Stimulated activated CD8-positive, alpha-beta memory T cell treated with anti-CD3 and anti-CD28 coated beads, Interleukin-15, amount 100 ng/mL, for 4 hours (primary cell): ENCODE measurements around the gene MAML2.

Experiments
- DNase-seq, 2 donors: peaks; one replicate each; pipeline ENCODE4 v3.0.0-alpha.2; 2020; ENCODE audit warnings: low read depth in 2 of 2

MAML2 gene

DNA sequence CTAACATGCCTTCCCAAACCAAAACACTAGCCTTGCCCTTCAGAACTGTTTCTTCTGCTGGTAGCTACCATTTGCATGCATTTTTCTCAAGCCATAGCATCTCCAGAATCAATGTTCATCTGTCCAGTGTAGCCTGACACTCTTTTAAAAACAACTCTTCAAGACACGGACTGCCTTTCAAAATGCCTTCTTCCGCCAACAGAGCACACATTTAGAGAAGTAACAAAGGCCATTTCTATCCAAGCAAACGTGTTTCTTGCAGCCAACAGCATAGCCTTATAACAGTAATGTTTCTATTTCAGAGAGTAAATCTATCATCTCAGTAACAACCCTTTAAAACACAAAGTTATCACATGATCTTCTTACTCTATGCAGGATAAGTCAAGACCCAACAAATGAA, 275.8 kb downstream of the MAML2 start:
- DNase-seq: no peak

DNA sequence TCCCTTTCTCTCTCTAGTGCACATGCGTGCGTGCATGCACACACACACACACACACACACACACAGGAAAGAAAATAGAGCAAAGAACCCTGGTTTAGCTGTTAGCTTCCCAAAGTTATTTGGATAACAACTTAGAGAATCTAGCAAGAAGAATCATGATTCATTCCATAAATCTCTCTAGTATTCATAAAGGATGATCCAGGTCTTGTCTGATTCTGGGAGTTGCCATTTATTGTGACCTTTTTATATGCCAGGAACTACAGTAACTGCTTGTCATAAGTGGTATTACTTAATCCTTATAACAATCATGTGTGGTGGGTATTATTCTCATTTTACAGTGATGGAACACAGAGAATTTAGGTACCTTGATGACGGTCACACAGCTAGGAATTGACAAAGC, 277.6 kb downstream of the MAML2 start:
- no peak for DNase-seq

DNA sequence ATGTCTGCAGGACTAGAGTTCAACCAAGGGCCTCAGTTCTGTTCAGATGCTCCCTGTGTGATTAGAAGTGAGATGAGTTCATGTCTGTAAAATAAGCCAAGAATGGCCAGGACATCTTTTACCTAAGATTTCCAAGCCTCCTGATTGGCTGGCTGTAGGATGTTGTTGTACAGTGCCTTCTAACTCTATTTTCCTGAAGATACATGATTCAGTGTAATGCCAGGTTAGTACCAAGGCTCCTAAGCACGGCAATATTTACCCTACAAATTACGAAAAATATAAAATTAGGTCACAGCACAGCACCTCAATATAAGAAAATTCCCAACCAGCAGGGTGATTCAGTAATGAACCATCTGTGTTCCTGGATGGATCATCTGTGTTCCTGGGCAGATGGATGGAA, 279.1 kb downstream of the MAML2 start:
- DNase-seq: no peak

DNA sequence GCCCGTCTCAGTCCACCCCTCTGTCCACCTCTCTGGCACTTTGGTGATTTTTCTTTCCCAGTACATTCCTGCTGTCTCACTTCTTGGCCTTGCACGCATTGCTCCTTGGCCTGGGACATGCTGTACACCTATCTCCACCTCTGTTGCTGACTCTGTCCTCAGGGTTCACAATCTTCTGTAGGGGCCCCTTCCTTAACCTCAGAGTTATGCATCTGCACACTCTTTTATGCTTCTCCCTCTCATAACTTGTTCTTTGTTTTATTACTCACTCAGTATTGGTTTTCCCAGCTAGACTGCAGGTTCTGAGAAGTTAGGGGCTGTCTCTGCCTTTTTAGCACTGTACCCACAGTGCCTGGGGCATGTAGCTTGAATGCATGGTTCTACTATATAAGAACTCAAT, 279.9 kb downstream of the MAML2 start:
- DNase-seq: no peak

DNA sequence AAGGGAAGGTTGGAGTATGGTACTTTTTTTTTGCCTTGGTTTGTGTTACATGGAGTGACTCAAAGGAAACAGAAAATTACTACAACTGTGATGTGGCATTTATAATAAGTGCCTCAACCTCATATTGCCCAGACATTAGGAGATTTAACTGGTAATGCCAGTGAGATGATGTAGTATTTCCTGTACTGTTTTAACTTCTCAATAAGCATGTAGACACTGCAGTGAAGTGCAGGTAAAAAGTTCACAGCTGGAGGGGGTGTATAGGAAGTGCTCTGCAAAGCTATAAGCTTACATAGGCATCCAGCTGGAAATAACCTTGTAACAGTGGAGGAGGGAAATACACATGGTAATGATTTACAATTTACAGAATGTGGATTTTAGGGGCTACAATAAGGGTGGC, 280.9 kb downstream of the MAML2 start:
- no peak for DNase-seq

DNA sequence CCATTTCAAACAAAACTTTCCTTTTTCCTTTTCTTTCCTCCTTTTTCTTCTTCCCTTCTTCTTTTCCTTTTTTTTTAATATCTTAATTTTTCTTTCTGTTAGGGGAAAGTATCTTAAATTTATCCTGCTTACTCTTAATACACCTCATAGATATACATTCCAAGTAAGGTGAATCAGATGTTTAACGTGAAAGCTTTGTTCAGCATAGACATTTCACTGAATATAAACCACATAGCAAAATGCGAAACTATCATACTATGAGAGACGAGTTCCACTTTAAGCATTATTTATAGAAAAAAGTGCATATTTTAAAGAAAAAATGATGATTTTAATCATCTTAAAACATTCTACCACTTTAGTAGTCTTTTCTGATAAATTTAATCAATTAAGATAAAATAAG, 281.3 kb downstream of the MAML2 start:
- no peak for DNase-seq

DNA sequence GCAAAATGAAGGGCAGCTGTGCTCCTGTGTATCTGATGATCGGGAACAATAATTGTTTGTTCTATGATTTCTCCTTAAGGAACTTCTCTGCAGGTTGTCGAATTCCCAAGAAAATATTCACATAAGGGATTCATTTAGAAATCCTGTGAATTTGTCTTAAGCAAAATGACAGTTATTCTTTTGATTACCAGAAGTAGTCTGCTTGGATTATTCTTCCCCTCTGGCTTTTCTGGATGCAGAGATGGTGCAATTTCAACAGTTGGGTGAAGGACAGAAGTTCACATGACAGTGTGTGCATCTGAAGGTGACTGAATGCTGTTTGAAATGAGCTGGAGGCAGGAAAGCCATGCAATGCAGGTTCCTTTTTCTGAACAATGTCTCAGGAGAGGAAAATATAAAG, 281.9 kb downstream of the MAML2 start:
- DNase-seq: no peak

DNA sequence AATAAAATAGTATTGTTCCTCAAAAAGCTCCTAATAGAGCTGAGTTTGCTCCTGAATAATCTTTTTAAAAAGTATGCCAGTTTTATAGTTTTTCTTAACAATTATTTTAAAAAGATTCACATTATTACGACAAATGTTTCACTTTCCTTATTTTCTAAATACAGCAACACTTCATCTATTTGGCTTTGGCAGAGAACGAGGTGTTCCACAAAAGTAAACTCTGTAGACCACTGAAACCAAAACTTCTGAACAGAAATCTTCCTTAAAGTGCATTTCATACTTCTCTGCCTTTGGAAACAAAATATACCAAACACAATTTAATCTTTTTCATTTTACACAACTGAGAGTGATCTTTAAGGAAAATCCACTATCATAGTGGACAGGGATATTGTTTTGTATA, 285.5 kb downstream of the MAML2 start:
- DNase-seq: no peak

DNA sequence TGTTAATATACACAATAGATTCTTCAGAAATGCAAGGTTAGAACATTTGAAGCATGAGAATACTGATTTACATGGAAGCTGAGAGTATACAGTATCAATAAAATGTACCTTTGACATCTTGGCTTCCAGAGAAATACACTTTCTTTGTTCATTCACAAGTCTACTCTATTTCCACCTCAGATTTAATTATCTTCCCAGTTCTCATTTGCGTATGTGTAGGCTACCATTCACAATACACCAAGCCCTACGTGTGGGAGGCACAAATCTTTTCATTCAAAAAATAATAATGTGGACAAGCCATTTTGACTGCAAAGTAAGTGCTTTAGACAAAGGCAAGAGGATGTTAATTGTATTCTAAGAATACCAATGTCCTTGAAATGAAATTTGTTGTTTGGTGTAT, 286.4 kb downstream of the MAML2 start:
- no peak for DNase-seq

DNA sequence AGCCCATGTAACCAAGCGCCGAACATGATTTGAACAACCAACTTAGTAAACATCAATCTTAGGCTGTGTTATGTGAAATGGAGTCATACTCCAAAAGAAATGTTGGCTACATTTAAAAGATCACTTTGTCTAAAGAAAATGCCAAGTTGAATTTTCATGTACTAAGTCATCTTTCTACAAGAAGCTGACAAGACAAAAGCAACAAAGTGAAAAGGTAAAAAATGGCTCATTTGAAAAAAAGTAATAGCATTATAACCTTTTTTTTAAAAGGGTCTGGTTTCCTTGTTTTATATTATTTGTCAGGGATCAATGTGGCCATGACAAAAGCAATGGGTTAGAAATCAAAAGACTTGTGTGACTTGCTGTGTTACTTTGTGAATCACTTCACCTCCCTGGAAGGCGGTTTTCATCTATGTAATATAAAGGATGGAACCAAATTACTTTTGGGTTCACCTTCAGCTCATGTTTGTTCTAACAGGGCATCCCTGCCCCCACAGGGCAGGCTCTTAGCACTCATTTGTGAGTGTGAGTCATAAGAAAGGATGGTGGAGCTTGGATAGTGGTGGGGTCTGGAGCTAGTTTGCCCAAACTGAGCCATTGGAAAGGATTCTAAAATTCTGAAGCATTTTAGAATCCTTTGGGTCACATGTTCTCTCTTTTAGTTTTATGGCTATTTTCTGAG, 287.1 kb downstream of the MAML2 start:
- no peak for DNase-seq

DNA sequence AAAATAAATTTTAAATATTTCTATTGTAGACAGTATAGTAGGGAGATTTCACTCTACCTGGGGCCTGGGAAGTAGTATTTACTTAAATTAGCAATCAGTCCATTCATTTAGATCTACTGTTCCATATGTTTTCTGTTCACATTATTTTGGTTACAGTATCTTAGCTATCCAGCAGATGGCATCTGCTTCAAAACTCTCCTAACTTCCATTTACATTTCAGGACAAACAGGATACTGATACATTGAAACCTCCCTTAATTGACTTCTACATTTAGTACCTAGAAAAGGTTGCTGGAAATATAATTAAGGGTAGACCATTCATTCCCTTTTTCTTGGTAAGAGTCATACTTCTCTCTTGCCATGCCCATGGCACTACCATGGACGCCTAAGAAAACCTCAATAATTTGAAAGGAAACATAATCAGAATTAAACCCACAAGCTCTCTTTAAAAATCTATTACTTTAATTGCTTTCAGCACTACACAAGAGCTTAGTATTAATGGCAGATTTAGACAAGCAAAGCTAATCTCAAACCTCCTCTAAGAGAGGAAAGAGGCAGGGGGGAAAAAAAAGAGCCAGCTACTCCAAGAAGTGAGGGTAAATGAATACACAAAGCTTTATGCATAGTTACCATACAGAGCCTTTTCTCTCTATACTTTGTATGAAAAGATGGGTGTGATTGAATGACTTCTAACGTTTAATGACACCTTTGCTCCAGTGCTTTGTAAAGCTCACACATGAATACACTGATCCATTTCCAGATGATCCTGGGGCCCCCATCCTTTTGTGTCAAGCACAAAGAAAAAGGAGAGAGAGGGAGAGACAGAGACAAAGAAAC, 287.9 kb downstream of the MAML2 start:
- no peak for DNase-seq

DNA sequence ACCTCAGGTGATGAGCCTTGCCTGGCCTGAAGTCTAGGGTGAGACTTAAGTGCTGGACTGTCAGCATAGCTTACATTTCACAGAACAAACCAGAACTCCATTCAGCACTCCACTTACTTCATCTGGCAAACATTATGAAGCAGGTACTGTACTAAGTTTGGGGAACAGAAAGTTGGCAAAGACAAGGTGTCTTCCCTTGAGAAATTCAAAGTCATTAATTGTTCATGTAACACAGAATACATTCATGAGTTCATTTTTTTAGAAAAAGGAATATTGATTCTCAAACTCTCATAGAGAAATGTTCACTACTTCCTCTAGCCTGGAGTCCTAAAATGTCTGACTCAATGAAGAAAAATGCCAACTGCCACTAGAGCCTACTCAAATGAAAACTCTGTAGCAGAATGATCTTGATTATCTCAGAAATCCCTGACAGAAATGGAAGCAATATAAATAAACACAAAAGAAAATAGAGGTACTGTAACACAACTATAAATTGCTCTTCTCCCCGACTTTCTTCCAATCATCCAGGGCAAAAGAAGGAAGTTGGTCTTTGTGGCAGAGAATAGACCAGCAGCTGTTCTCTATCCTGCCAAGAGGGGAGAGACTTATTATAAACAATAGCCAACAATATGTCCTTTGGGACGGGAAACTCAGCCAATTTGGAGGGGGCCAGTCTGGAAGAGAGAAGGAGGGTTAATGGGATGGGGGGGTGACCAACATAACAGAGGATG, 289.9 kb downstream of the MAML2 start:
- no peak for DNase-seq

DNA sequence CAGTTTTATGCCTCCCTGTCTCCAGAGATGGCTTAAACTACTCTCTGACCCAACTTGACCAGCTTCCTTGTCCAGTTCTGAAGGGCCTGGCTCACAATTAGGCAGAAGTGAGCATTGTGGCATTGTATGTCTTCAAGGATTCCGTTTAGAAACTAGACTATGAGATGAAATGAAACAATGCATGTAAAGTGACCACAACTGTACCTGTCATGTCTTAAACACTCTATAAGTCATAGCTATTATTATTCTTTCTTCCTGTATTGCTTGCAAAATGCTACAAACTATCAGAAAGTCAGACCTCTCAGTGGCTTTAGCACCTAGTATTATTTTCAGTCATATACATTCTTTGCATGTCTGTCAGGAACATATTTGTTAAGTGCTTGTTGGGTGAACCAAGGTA, 291.2 kb downstream of the MAML2 start:
- no peak for DNase-seq

DNA sequence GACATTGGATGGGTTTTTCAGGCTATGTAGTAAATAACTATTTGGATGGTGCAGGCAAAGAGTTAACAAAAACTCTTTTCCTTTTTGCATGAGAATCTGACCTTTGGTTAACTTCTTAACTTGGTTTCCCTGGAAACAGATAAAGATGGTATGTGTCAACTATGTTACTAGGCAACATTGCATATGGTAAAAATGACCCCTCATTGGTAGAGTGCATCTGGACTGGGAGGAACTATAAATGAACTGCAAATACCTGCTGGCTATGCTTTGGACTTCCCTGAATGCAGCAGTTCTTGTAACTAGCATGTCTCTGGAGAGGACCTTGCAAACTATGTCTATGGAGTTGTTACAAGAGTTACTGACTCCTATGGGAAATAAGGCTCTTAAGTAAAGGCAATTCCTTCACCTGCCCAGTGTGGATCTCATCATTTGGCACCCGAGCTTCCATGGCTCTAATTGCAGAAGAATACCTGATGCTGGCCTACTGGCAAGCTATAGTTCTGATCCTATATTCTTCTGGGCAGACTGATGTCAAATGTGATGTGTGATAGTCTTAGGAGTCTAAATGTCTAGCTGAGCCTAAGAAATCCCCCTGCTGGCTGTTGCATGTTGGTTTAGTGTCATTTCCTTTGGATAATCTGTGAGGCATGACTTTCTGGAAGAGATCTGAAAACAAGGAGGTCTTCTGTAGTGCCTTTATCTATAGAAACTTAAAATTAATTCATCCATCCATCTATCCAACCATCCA, 292.4 kb downstream of the MAML2 start:
- DNase-seq: no peak

DNA sequence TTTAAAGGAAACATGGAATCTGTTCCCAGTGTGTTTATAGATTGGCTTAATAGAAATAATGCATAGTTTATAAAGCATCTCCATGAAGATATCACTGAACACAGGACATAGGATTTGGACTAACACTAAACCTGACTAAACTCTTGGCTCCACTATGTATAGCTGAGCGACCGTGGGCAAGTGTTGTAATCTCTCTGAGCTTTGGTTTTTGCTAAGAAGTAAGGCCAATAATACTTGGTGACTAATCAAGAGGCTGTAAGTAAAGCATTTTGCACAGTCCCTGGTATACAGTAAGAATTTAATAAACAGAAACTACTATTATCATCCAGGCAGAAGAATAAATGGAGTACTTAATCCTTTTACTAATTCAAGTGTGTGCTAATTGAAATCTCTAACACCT, 293.6 kb downstream of the MAML2 start:
- DNase-seq: no peak

DNA sequence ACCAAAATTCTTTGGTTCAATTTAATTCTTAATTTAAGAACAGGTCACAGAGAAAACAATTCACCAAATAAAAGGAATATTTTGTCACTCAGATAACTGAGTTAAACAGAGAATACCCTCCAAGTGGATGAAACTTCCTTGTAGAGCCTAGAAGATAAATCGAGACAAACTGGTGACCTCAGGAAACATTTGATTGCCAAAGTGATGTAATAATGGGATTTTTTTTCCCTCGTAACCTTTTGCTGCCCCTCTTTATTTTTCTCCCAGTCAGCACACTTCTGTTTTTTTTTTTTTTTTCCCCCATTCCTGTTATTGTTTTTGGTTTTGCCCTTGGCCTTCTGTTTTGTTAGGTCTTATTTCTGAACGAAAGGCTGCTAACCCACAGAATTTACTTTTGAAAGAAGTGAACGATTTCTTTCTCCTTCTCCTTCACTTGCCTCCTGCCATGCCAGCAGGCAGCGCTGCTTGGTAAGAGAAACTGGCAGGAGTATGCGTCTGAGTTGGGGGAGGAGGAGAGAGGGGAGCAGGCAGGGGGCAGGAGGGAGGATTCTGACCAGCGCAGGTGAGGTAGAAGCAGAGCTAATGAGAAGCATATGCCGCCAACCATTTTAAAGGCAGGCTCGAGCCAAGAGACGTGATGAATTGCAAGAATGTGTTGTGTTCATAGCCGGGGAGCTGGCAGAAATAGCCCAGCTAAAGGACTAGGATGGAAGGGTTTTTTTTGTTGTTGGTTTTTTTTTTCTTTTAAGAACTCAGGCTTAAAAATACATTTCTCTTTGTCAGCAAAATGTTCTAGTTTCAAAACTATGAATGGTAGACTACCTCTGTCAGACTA, 297.2 kb downstream of the MAML2 start:
- no peak for DNase-seq

DNA sequence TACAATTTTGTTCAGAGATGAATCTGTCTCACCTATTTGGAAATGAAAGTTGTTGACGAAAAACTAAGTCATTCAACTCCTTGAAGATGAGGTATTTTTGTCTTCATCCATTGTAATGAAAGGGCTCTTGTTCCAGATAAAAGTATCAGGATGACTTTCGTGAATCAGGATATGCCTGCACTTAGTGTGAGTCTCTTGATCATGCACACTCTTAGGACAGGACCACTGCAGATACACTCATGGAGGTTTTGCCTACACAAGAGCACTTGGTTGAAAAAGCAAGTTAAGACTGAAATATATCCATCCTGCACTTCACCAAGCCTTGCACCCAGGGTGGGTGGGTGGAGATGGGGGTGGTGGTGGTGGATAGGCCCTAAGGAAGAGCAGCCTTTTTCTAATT, 298.2 kb downstream of the MAML2 start:
- no peak for DNase-seq

DNA sequence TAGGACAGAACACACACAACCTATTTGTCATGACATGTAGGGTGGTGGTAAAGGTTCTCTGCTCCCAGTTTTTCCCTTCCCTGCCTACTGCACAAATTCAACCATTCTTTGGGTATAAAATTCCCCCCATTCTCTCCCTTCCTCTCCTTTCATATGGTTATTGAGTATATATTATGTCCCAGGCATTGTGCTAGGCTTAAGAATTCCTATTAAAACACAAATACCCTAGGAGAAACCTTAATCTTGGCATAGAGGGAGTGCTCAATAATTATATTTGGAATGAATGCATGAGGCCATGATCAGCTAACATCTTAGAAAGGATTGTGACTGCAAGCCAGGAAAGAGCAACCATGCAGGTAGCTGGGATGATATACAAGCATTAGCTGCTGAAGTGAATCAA, 298.7 kb downstream of the MAML2 start:
- DNase-seq: no peak

DNA sequence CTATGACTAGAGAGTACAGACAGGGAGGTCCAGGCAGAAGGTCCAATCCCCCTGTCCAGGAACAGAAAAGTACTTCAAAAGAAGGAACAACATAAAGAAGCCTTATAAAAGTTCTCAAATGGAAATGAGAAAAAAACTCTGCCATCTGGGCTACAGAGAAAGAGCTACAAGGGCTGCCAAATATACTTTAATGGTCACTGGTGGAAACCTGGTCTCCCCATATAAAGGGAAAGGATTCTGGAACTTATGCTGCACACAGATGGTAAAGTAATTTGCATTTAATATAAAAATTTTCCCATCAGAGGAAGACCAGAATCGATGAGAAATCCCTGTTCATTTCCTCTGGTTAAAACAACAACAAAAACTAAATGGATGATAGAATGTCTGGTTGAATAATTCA, 299.7 kb downstream of the MAML2 start:
- no peak for DNase-seq

DNA sequence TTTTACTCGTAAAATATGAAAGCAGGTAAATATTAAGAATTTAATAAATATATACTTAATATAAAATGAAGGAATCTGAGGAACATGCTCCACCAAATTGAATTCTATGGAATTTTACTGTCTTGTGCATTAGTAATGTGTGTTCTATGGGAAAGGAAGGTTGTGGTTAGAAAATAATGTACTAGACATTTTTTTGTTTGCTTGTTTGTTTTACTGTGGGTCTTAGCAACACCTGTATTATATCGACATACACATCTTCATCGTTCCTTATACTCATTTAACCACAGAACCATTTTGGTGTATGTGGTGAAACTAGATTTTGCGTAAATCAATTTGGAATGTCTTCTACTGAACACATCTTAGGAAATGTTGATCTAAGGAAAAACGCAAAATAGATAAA, 304.9 kb downstream of the MAML2 start:
- DNase-seq: no peak

DNA sequence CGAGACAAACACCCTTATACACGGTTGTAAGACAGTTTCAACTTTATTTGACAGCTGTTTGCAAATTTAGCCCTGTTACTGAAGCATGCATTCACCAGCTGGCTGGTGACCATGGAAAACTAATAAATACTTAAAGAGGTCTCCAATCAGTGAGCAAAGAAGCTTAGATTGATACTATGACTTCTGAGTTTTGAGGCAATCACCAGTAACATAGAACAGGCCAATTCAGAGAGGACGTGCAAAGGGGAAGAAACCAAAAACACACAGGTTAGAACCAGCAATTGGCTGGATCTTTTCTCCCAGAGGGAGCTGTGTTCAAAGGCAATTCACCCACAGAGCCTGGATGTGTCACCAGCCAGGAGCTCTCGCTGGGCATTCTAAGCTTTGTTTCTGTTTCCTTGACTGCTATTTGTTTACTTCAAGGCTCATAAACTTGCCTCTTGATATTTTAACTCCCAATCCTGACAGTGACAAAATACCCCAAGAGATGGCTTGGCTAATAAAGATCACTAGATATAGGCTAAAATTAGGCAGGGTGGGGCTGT, 305.5 kb downstream of the MAML2 start:
- no peak for DNase-seq
